ENCODE data around the gene DUSP21. TPM values are rescaled to one million over a fixed set of nuclear protein-coding genes. Genes with fewer than 3 reads are reported as not detected.

Gene DUSP21
- not detected for total RNA-seq

GRCh38 chrX:44843753-44844152 lies at the start of gene DUSP21:
DUSP21 (plus strand) TSS chrX:44844021; CDS start chrX:44844133, 112 bp downstream.
- H3K9me3 ChIP-seq = no peaks in the 10 kb centered on the region
- no peak for TF ChIP-seq CTCF (IDR thresholded peaks at IDR 0.05)
- no peak for TF ChIP-seq POLR2A (IDR thresholded peaks at IDR 0.05)
- DNase-seq = no peak
- H3K27me3 ChIP-seq = no peaks in the 10 kb centered on the region
- H3K4me1 ChIP-seq = no peaks in the 10 kb centered on the region
- H3K4me3 ChIP-seq (replicated peaks in 1 of 3) = no peak within 1 kb of the TSS
- H3K36me3 ChIP-seq = no peaks in the 10 kb centered on the region
- H3K27ac ChIP-seq = no peak within 1 kb of the TSS
- WGBS, 2 donors = 88 to 97% methylated on average over 9 to 16 of the region's 16 CpGs
- intact Hi-C loops (cut with DNase I) = no loop called here

DNA sequence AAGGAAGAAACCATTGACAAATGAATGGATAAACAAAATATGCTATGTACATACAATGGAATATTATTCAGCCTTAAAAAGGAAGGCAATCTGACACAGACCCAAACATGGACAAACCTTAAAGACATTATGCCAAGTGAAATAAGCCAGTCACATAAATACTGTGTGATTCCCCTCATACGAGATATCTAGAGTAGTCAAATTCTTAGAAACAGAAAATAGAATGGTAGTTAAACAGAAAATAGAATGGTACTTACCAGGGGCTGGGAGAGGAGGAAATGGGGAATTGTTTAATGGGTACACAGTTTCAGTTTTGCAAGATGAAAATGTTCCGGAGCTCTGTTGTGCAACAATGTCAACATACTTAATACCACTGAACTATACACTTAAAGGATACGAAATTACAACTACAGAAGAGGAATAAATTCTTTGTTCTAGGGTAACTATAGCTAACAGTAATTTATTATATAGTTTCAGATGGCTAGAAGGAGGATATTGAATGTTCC lies 47.8 kb upstream of the DUSP21 start:
- Histone ChIP-seq H3K27ac (no peak overlapping the region), H3K4me3 (replicated peaks in 1 of 3) (no peak overlapping the region), H3K4me1 (no peaks in the 10 kb centered on the region), H3K36me3 (no peaks in the 10 kb centered on the region), H3K9me3 (no peaks in the 10 kb centered on the region), H3K27me3 (no peaks in the 10 kb centered on the region)
- intact Hi-C loops (cut with DNase I) = no loop called here
- WGBS, 2 donors = 82 to 85% methylated on average over 3 of the region's 3 CpGs
- DNase-seq = no peak
- TF ChIP-seq POLR2A (IDR thresholded peaks at IDR 0.05) (no peak), CTCF (IDR thresholded peaks at IDR 0.05) (no peak)

GRCh38 chrX:44802613-44803012 lies 41.2 kb upstream of the DUSP21 start:
- no peaks in the 10 kb centered on the region for H3K9me3 ChIP-seq
- WGBS, 2 donors = 88 to 92% methylated on average over 2 of the region's 2 CpGs
- H3K27ac ChIP-seq = no peak overlapping the region
- no peaks in the 10 kb centered on the region for H3K4me1 ChIP-seq
- TF ChIP-seq POLR2A (IDR thresholded peaks at IDR 0.05) = no peak
- TF ChIP-seq CTCF (IDR thresholded peaks at IDR 0.05) = no peak
- H3K36me3 ChIP-seq = no peaks in the 10 kb centered on the region
- no peak overlapping the region for H3K4me3 ChIP-seq (replicated peaks in 1 of 3)
- intact Hi-C loops (cut with DNase I) = no loop called here
- H3K27me3 ChIP-seq = no peaks in the 10 kb centered on the region
- DNase-seq = no peak

DNA sequence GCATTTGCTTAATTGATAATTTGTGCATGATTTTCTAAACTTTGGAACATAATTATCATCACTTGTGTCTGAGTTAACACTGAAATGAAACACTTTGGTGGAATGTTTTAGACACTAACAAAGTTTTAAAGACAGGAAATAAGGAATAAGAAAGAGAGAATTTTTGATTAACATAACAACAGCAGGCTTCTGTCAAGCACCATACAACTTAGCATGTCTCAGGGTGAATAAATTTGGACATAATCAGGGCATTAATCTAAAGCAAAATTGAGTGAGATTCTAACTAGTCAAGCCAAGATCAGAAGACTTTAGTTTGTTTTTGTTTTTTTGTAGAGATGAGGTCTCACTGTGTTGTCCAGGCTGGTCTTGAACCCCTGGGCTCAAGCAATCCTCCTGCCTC lies 28.1 kb upstream of the DUSP21 start:
- DNase-seq = no peak
- no peaks in the 10 kb centered on the region for H3K27me3 ChIP-seq
- no peaks in the 10 kb centered on the region for H3K9me3 ChIP-seq
- TF ChIP-seq POLR2A (IDR thresholded peaks at IDR 0.05) (no peak), CTCF (IDR thresholded peaks at IDR 0.05) (no peak)
- H3K4me3 ChIP-seq (replicated peaks in 1 of 3) = no peak overlapping the region
- no peaks in the 10 kb centered on the region for H3K4me1 ChIP-seq
- no peak overlapping the region for H3K27ac ChIP-seq
- intact Hi-C loops (cut with DNase I) = no loop called here
- H3K36me3 ChIP-seq = no peaks in the 10 kb centered on the region

DNA sequence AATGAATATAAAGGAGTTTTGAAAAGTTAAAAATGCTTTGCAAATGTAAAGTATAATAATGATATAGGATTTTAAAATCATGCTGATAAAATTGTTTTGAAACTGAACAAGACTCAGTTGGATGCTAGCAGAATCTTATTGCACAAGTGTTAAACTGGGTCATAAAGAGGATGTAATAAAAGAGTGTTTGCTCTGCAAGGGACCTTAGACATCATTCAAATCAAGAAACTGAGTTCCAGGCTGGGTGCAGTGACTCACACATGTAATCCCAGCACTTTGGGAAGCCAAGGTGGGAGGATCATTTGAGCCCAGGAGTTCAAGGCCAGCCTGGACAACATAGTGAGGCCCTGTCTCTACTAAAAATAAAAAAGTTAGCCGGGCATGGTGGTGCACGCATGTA lies 27.5 kb upstream of the DUSP21 start:
- H3K36me3 ChIP-seq = no peaks in the 10 kb centered on the region
- H3K27me3 ChIP-seq = no peaks in the 10 kb centered on the region
- TF ChIP-seq CTCF (IDR thresholded peaks at IDR 0.05) (no peak), POLR2A (IDR thresholded peaks at IDR 0.05) (no peak)
- 94 to 100% methylated on average over 2 of the region's 2 CpGs for WGBS, 2 donors
- no peaks in the 10 kb centered on the region for H3K9me3 ChIP-seq
- DNase-seq = no peak
- intact Hi-C loops (cut with DNase I) = no loop called here
- no peak overlapping the region for H3K27ac ChIP-seq
- H3K4me3 ChIP-seq (replicated peaks in 1 of 3) = no peak overlapping the region
- no peaks in the 10 kb centered on the region for H3K4me1 ChIP-seq

Data from thyroid gland (tissue), 4 donors.